ENCODE results near the gene LMOD2. TPM values are rescaled to one million over a fixed set of nuclear protein-coding genes. Genes with fewer than 3 reads are reported as not detected.

The LMOD2 gene
- total and polyA plus RNA-seq, 2 donors (not counting 3 experiments of a cell fraction or from before 2014, with no cell fraction given) = not detected

GRCh38 chr7:123692471-123692877, 36.8 kb downstream of the LMOD2 start:
- intact Hi-C loops (cut with micrococcal nuclease) = no loop called here
- H3K4me2 ChIP-seq (ENCODE audit: insufficient read depth, low read length) = no peak overlapping the region
- no peak overlapping the region for H2AFZ ChIP-seq (ENCODE audit: low read depth, low read length)
- no peak overlapping the region for H3K4me3 ChIP-seq (replicated peaks in 1 of 3; ENCODE audit: insufficient read depth in 1 of 3, low read depth in 1 of 3, low read length in 3 of 3)
- H3K9me3 ChIP-seq (replicated peaks; ENCODE audit: control insufficient read depth, insufficient read depth, low read length) = no peaks in the 10 kb centered on the region
- no peaks in the 10 kb centered on the region for H4K20me1 ChIP-seq (replicated peaks; ENCODE audit: control insufficient read depth, extremely low read depth, insufficient read depth, low read length)
- H3K36me3 ChIP-seq (ENCODE audit: control insufficient read depth in 2 of 2, extremely low read depth in 1 of 2, insufficient read depth in 2 of 2, low read length in 2 of 2) = peaks cover 5 to 7% of the 10 kb centered on the region in 2 experiments
- H3K79me2 ChIP-seq (ENCODE audit: control insufficient read depth, insufficient read depth, low read length) = no peaks in the 10 kb centered on the region
- no peak overlapping the region for H3K9ac ChIP-seq (replicated peaks; ENCODE audit: extremely low read depth, insufficient read depth, low read length)
- H3K4me1 ChIP-seq (ENCODE audit: control insufficient read depth, extremely low read depth, insufficient read depth, low read length) = no peaks in the 10 kb centered on the region
- H3K27me3 ChIP-seq (ENCODE audit: control insufficient read depth in 2 of 2, insufficient read depth in 2 of 2, low read length in 2 of 2) = no peaks in the 10 kb centered on the region
- H3K27ac ChIP-seq (ENCODE audit: insufficient read depth, low read depth, low read length) = no peak overlapping the region
- FAIRE-seq = no peak
- no peak for DNase-seq (ENCODE audit: low read depth, low spot score)
- H3K9me1 ChIP-seq (replicated peaks; ENCODE audit: control insufficient read depth, extremely low read depth, insufficient read depth, low read length) = no peaks in the 10 kb centered on the region
- CTCF ChIA-PET = interaction anchor here (1.0 to 2.9 kb wide), 5 partner anchors 9 to 198 kb away, joined by 3 to 14 read pairs (median 4); no protein-coding TSS in a partner anchor
- dilution Hi-C loops (cut with MboI; ENCODE audit: extremely low pct_ligation_motif_present, low sequenced_read_pairs) = no loop called here
- BruUV-seq (replicated peaks) = no TSS peak
- no peak for TF ChIP-seq CTCF (IDR thresholded peaks at IDR 0.05; ENCODE audit: extremely low read depth in 1 of 2, insufficient read depth in 1 of 2, low read depth in 1 of 2, low read length in 2 of 2)
- no peak for TF ChIP-seq EZH2 (IDR thresholded peaks at IDR 0.05; ENCODE audit: borderline replicate concordance, low read depth, low read length, severe bottlenecking)
- no peak for TF ChIP-seq FOS (IDR thresholded peaks at IDR 0.05; ENCODE audit: borderline replicate concordance, insufficient read depth, low read length)
- TF ChIP-seq POLR2A (IDR thresholded peaks at IDR 0.05; ENCODE audit: low read depth, low read length) = no peak
- TF ChIP-seq, protein P1, sequence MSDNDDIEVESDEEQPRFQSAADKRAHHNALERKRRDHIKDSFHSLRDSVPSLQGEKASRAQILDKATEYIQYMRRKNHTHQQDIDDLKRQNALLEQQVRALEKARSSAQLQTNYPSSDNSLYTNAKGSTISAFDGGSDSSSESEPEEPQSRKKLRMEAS (IDR thresholded peaks at IDR 0.05; ENCODE audit: insufficient read depth, insufficient read length) = no peak
- TF ChIP-seq GATA2 (IDR thresholded peaks at IDR 0.05; ENCODE audit: insufficient read depth, insufficient read length, low read depth, low read length) = no peak
- TF ChIP-seq MYC (IDR thresholded peaks at IDR 0.05; ENCODE audit: low read depth, low read length) = no peak
- no peak for TF ChIP-seq POLR2AphosphoS5 (IDR thresholded peaks at IDR 0.05; ENCODE audit: insufficient read depth, low read depth, low read length)
- TF ChIP-seq JUN (IDR thresholded peaks at IDR 0.05; ENCODE audit: borderline replicate concordance, insufficient read depth, insufficient read length, low read depth) = no peak
- POLR2A ChIA-PET = no interaction called here
